ENCODE data around the gene MGME1.

DNA sequence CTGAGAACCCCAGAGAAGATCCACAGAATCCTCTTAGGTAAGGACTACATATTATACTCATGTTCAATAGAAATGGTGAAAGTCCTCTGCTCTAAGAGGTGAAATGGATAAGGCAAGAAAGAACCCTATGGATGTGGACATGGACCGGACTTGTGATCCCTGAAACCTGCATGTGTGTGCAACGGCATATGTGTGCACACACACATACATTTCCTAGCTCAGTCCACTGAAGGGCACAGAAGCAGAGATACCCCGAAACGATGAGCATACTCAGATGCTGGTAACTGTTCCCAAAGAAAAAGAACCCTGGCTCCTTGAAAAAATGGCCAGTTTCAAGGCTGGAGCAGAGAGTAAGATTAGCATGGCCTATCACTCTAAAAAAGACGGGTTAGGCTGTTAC is 22.8 kb upstream of the MGME1 start:
- TF ChIP-seq, protein P1, sequence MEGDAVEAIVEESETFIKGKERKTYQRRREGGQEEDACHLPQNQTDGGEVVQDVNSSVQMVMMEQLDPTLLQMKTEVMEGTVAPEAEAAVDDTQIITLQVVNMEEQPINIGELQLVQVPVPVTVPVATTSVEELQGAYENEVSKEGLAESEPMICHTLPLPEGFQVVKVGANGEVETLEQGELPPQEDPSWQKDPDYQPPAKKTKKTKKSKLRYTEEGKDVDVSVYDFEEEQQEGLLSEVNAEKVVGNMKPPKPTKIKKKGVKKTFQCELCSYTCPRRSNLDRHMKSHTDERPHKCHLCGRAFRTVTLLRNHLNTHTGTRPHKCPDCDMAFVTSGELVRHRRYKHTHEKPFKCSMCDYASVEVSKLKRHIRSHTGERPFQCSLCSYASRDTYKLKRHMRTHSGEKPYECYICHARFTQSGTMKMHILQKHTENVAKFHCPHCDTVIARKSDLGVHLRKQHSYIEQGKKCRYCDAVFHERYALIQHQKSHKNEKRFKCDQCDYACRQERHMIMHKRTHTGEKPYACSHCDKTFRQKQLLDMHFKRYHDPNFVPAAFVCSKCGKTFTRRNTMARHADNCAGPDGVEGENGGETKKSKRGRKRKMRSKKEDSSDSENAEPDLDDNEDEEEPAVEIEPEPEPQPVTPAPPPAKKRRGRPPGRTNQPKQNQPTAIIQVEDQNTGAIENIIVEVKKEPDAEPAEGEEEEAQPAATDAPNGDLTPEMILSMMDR (conservative IDR thresholded peaks at IDR 0.05 in 1 of 2, IDR thresholded peaks at IDR 0.05 in 1 of 2; ENCODE audit: low read depth in 1 of 2, low read length in 2 of 2), result no peak
- no peak for TF ChIP-seq EZH2 (IDR thresholded peaks at IDR 0.05; ENCODE audit: low read length, missing control alignments)

Measured in fibroblast of lung (primary cell).